GM21619 (cell line): ENCODE results near the gene COX10.
"Not testable (repeated sequence)": the region's sequence is repeated elsewhere in the genome, so short reads cannot be mapped to it uniquely, and the experiment has no call there.

ENCODE experiments used
- ATAC-seq: cut with Tn5 transposase; IDR thresholded peaks from one replicate; pipeline ENCODE4 v1.9.1; 2021; ENCODE audit not compliant: unreplicated experiment

COX10 gene

GRCh38 chr17:14069251-14070021 is at the start of gene COX10:
COX10 (plus strand) TSS chr17:14069504; CDS start chr17:14069606, 102 bp downstream.
- peak; percentile 99 for ATAC-seq

GRCh38 chr17:14021651-14022294 is 47.5 kb upstream of the COX10 start:
- not testable (repeated sequence) for ATAC-seq

GRCh38 chr17:14029755-14030154 is 39.5 kb upstream of the COX10 start:
- ATAC-seq = not testable (repeated sequence)

GRCh38 chr17:14032234-14032633 is 37.1 kb upstream of the COX10 start:
- no peak for ATAC-seq

GRCh38 chr17:14033166-14033565 is 36.1 kb upstream of the COX10 start:
- no peak for ATAC-seq

- ATAC-seq = no peak
Measured at GRCh38 chr17:14037453-14037852, 31.9 kb upstream of the COX10 start.

GRCh38 chr17:14038206-14038605 is 31.1 kb upstream of the COX10 start:
- no peak for ATAC-seq

- no peak for ATAC-seq
Measured at GRCh38 chr17:14042411-14042810, 26.9 kb upstream of the COX10 start.

- no peak for ATAC-seq
Measured at GRCh38 chr17:14044702-14045101, 24.6 kb upstream of the COX10 start.

GRCh38 chr17:14046978-14047377 is 22.3 kb upstream of the COX10 start:
- no peak for ATAC-seq

GRCh38 chr17:14047591-14047990 is 21.7 kb upstream of the COX10 start:
- no peak for ATAC-seq

- ATAC-seq = no peak
Measured at GRCh38 chr17:14048169-14048568, 21.1 kb upstream of the COX10 start.

- no peak for ATAC-seq
Measured at GRCh38 chr17:14050616-14051015, 18.7 kb upstream of the COX10 start.

- no peak for ATAC-seq
Measured at GRCh38 chr17:14051692-14052091, 17.6 kb upstream of the COX10 start.

GRCh38 chr17:14052886-14053615 is 16.3 kb upstream of the COX10 start:
- ATAC-seq = no peak

GRCh38 chr17:14057591-14057990 is 11.7 kb upstream of the COX10 start:
- no peak for ATAC-seq

- ATAC-seq = no peak
Measured at GRCh38 chr17:14058051-14058450, 11.3 kb upstream of the COX10 start.

GRCh38 chr17:14060706-14061105 is 8.6 kb upstream of the COX10 start:
- ATAC-seq = no peak

- no peak for ATAC-seq
Measured at GRCh38 chr17:14061666-14062560, 7.4 kb upstream of the COX10 start.

- ATAC-seq = no peak
Measured at GRCh38 chr17:14067347-14067746, 2.0 kb upstream of the COX10 start.
